Omental fat pad (tissue), 4 donors: ENCODE measurements around the gene RHCG. TPM values are rescaled to one million over a fixed set of nuclear protein-coding genes. Genes with fewer than 3 reads are reported as not detected.

Experiments
- ATAC-seq: fragments of 150-250 bp; one replicate; pipeline ENCODE4 v1.9.1; 2016; ENCODE audit warnings: mild to moderate bottlenecking, moderate library complexity; ENCODE audit not compliant: low FRiP score
- DNase-seq: peaks from one replicate; pipeline ENCODE4 v3.0.0-alpha.2; 2019; ENCODE audit warnings: low spot score
- CTCF ChIP-seq, 3 donors: fragments of 450-650 bp; IDR thresholded peaks; one replicate each; pipeline ENCODE4 v1.5.1; 2016 to 2017; ENCODE audit warnings: antibody characterized with exemption in 3 of 3, mild to moderate bottlenecking in 3 of 3, moderate library complexity in 2 of 3
- total RNA-seq, 4 donors: library from RNA; depleted of rRNA; stranded (reverse); fragments of >200 nt; gene quantifications; one replicate each; pipeline ENCODE4 v1.1.0, GENCODE V29; 2016

The RHCG gene
- total RNA-seq, 4 donors from 2014 or later = 0.46 to 15.5 TPM; not detected in 2

GRCh38 chr15:89515477-89515876 is 19.1 kb upstream of the RHCG start:
- TF ChIP-seq CTCF (IDR thresholded peaks at IDR 0.05) = no peak

GRCh38 chr15:89514596-89515406 is 18.4 kb upstream of the RHCG start:
- DNase-seq (no peak), ATAC-seq (no peak)
- no peak for TF ChIP-seq CTCF (IDR thresholded peaks at IDR 0.05)

More at GRCh38 chr15:89515477-89515876, 19.1 kb upstream of the RHCG start:
- DNase-seq (no peak), ATAC-seq (no peak)

- no peak for ATAC-seq
- TF ChIP-seq CTCF (IDR thresholded peaks at IDR 0.05) = no peak
- no peak for DNase-seq
Measured at GRCh38 chr15:89514186-89514585, 17.8 kb upstream of the RHCG start.

GRCh38 chr15:89513284-89513683 is 16.9 kb upstream of the RHCG start:
- no peak for DNase-seq
- ATAC-seq = no peak
- no peak for TF ChIP-seq CTCF (IDR thresholded peaks at IDR 0.05)

- no peak for DNase-seq
- no peak for ATAC-seq
- no peak for TF ChIP-seq CTCF (IDR thresholded peaks at IDR 0.05)
Measured at GRCh38 chr15:89512631-89513030, 16.2 kb upstream of the RHCG start.

GRCh38 chr15:89506026-89506686 is 9.8 kb upstream of the RHCG start:
- DNase-seq (no peak), ATAC-seq (no peak)
- TF ChIP-seq CTCF (IDR thresholded peaks at IDR 0.05) = no peak

GRCh38 chr15:89504166-89504565 is 7.8 kb upstream of the RHCG start:
- no peak for TF ChIP-seq CTCF (IDR thresholded peaks at IDR 0.05)
- DNase-seq (no peak), ATAC-seq (no peak)
